ENCODE results near the gene SWI5. TPM values are rescaled to one million over a fixed set of nuclear protein-coding genes. Genes with fewer than 3 reads are reported as not detected.

SWI5 gene
- total RNA-seq, 1 donor from 2014 or later: 29.2 TPM

DNA sequence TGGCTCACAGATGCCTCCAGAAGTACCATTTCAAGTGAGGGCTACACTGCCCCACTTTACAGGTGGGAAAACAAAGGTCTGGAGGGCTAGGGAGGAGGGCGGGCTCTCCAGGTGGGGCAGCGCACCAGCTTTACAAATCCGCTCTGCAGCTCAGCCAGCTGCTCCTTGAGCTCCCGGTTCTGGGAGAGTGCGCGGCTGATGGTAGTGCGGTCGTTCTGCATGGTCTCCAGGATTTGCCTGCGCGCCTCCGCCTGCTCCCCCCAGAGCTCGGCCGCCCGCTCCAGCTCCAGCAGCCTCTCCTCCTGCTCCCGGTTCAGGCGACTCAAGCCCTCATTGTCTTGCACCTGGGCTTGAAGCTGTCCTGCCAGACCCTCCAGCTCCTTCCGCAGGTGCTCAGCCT lies 15.7 kb upstream of the SWI5 start:
- FAIRE-seq (no peak), DNase-seq (ENCODE audit: low read depth) (no peak)
- H4K20me1 ChIP-seq (ENCODE audit: insufficient read depth, low read length): peaks cover 49% of the 10 kb centered on the region
- H3K9ac ChIP-seq (ENCODE audit: low read length): no peak overlapping the region
- H3K4me2 ChIP-seq (ENCODE audit: low read length): no peak overlapping the region
- no peak overlapping the region for H3K27ac Mint-ChIP-seq (ENCODE audit: unreplicated experiment)
- no peaks in the 10 kb centered on the region for H3K79me2 ChIP-seq (ENCODE audit: insufficient read depth, low read length)
- no peaks in the 10 kb centered on the region for H3K4me1 Mint-ChIP-seq (ENCODE audit: low read depth, unreplicated experiment)
- TF ChIP-seq, protein P1, sequence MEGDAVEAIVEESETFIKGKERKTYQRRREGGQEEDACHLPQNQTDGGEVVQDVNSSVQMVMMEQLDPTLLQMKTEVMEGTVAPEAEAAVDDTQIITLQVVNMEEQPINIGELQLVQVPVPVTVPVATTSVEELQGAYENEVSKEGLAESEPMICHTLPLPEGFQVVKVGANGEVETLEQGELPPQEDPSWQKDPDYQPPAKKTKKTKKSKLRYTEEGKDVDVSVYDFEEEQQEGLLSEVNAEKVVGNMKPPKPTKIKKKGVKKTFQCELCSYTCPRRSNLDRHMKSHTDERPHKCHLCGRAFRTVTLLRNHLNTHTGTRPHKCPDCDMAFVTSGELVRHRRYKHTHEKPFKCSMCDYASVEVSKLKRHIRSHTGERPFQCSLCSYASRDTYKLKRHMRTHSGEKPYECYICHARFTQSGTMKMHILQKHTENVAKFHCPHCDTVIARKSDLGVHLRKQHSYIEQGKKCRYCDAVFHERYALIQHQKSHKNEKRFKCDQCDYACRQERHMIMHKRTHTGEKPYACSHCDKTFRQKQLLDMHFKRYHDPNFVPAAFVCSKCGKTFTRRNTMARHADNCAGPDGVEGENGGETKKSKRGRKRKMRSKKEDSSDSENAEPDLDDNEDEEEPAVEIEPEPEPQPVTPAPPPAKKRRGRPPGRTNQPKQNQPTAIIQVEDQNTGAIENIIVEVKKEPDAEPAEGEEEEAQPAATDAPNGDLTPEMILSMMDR (IDR thresholded peaks at IDR 0.05; ENCODE audit: insufficient read depth, low read depth, low read length): no peak
- no peak for TF ChIP-seq EZH2 (IDR thresholded peaks at IDR 0.05; ENCODE audit: insufficient read depth, low read length)
- H3K4me3 ChIP-seq (ENCODE audit: insufficient read depth, low read depth, low read length): no peak overlapping the region
- peaks cover 44% of the 10 kb centered on the region for H3K36me3 ChIP-seq (ENCODE audit: insufficient read depth, low read length)
- no peaks in the 10 kb centered on the region for H3K27me3 ChIP-seq (ENCODE audit: insufficient read depth, low read length)
- peaks cover 2% of the 10 kb centered on the region for H3K9me3 Mint-ChIP-seq (ENCODE audit: unreplicated experiment)
- H3K27ac ChIP-seq (ENCODE audit: low read depth, low read length): no peak overlapping the region
- H3K36me3 Mint-ChIP-seq (ENCODE audit: low read depth, unreplicated experiment): peaks cover 22% of the 10 kb centered on the region
- H3K9me3 ChIP-seq (ENCODE audit: insufficient read depth, low read depth, low read length): no peaks in the 10 kb centered on the region
- H3K4me3 Mint-ChIP-seq (ENCODE audit: unreplicated experiment): no peak overlapping the region
- H3K4me1 ChIP-seq (ENCODE audit: insufficient read depth, low read length): no peaks in the 10 kb centered on the region
- H2AFZ ChIP-seq (ENCODE audit: low read depth, low read length): no peak overlapping the region
- no peaks in the 10 kb centered on the region for H3K27me3 Mint-ChIP-seq (ENCODE audit: low read depth, unreplicated experiment)

DNA sequence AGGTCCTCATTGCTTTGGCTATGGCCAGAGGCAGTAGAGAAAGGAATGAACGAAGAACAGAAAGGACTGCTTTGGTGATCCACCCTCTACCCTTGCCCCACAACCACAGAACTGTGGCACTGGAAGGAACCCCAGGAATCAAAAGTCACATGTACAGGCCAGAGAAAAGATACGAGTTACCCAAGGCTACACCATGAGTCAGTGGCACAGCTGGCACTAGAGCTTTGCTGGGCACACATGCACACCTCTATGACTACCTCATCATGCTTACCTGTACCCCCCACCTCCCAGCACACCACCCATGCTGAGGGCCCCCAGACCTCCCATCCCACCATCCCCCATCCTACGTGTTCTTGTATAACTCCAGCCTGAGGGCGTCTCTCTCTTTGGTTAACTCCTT lies 13.4 kb upstream of the SWI5 start:
- H3K27me3 ChIP-seq (ENCODE audit: insufficient read depth, low read length): no peaks in the 10 kb centered on the region
- H3K27ac ChIP-seq (ENCODE audit: low read depth, low read length): no peak overlapping the region
- no peaks in the 10 kb centered on the region for H3K79me2 ChIP-seq (ENCODE audit: insufficient read depth, low read length)
- peaks cover 27% of the 10 kb centered on the region for H3K36me3 Mint-ChIP-seq (ENCODE audit: low read depth, unreplicated experiment)
- H3K4me3 Mint-ChIP-seq (ENCODE audit: unreplicated experiment): no peak overlapping the region
- H3K4me1 Mint-ChIP-seq (ENCODE audit: low read depth, unreplicated experiment): no peaks in the 10 kb centered on the region
- TF ChIP-seq, protein P1 (IDR thresholded peaks at IDR 0.05; ENCODE audit: insufficient read depth, low read depth, low read length): no peak
- no peak for TF ChIP-seq EZH2 (IDR thresholded peaks at IDR 0.05; ENCODE audit: insufficient read depth, low read length)
- no peak overlapping the region for H3K27ac Mint-ChIP-seq (ENCODE audit: unreplicated experiment)
- H3K4me1 ChIP-seq (ENCODE audit: insufficient read depth, low read length): no peaks in the 10 kb centered on the region
- H3K9me3 Mint-ChIP-seq (ENCODE audit: unreplicated experiment): peaks cover 2% of the 10 kb centered on the region
- no peak overlapping the region for H3K4me2 ChIP-seq (ENCODE audit: low read length)
- no peak overlapping the region for H3K4me3 ChIP-seq (ENCODE audit: insufficient read depth, low read depth, low read length)
- H3K27me3 Mint-ChIP-seq (ENCODE audit: low read depth, unreplicated experiment): no peaks in the 10 kb centered on the region
- no peaks in the 10 kb centered on the region for H3K9me3 ChIP-seq (ENCODE audit: insufficient read depth, low read depth, low read length)
- no peak overlapping the region for H3K9ac ChIP-seq (ENCODE audit: low read length)
- DNase-seq (ENCODE audit: low read depth) (no peak), FAIRE-seq (no peak)
- no peak overlapping the region for H2AFZ ChIP-seq (ENCODE audit: low read depth, low read length)
- peaks cover 47% of the 10 kb centered on the region for H4K20me1 ChIP-seq (ENCODE audit: insufficient read depth, low read length)
- H3K36me3 ChIP-seq (ENCODE audit: insufficient read depth, low read length): peaks cover 50% of the 10 kb centered on the region

DNA sequence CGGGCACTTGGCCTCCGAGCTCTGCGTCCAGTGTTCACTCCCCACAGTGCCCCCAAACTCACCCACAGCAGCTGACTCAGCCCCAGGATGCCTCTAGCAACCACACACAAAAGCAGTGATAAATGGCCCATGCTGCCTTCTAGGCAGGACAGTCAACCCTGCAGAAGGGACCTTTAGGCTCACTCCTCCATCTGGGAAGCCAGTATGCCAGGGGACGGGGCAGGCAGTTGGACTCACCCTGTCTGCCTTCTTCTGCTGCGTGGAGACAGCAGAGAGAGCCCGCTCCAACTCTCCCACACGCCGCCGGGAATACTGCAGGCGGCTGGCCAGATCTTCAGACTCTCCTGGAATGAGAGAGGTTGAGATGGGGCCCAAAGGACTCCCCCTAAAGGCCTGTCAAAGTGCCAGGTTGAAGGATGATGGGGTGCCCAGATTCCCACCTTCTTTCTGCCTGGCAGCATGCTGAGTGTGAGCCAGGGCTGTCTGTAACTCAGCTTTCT lies 10.7 kb upstream of the SWI5 start:
- no peaks in the 10 kb centered on the region for H3K27me3 ChIP-seq (ENCODE audit: insufficient read depth, low read length)
- no peak overlapping the region for H3K9ac ChIP-seq (ENCODE audit: low read length)
- no peak for DNase-seq (ENCODE audit: low read depth)
- peaks cover 7% of the 10 kb centered on the region for H3K79me2 ChIP-seq (ENCODE audit: insufficient read depth, low read length)
- no peaks in the 10 kb centered on the region for H3K4me1 ChIP-seq (ENCODE audit: insufficient read depth, low read length)
- H4K20me1 ChIP-seq (ENCODE audit: insufficient read depth, low read length): peaks cover 49% of the 10 kb centered on the region
- H2AFZ ChIP-seq (ENCODE audit: low read depth, low read length): no peak overlapping the region
- FAIRE-seq: no peak
- H3K36me3 ChIP-seq (ENCODE audit: insufficient read depth, low read length): peaks cover 54% of the 10 kb centered on the region
- Mint-ChIP-seq H3K4me3 (ENCODE audit: unreplicated experiment) (no peak overlapping the region), H3K36me3 (ENCODE audit: low read depth, unreplicated experiment) (peaks cover 36% of the 10 kb centered on the region), H3K9me3 (ENCODE audit: unreplicated experiment) (peaks cover 2% of the 10 kb centered on the region), H3K4me1 (ENCODE audit: low read depth, unreplicated experiment) (no peaks in the 10 kb centered on the region), H3K27me3 (ENCODE audit: low read depth, unreplicated experiment) (no peaks in the 10 kb centered on the region), H3K27ac (ENCODE audit: unreplicated experiment) (no peak overlapping the region)
- H3K4me2 ChIP-seq (ENCODE audit: low read length): no peak overlapping the region
- H3K4me3 ChIP-seq (ENCODE audit: insufficient read depth, low read depth, low read length): no peak overlapping the region
- H3K27ac ChIP-seq (ENCODE audit: low read depth, low read length): no peak overlapping the region
- H3K9me3 ChIP-seq (ENCODE audit: insufficient read depth, low read depth, low read length): no peaks in the 10 kb centered on the region
- TF ChIP-seq, protein P1 (IDR thresholded peaks at IDR 0.05; ENCODE audit: insufficient read depth, low read depth, low read length): no peak
- no peak for TF ChIP-seq EZH2 (IDR thresholded peaks at IDR 0.05; ENCODE audit: insufficient read depth, low read length)

Data from astrocyte (in vitro differentiated cells and primary cell).